ENCODE results near the gene CHD5. TPM values are rescaled to one million over a fixed set of nuclear protein-coding genes. Genes with fewer than 3 reads are reported as not detected.

The CHD5 gene
- polyA plus RNA-seq, 1 experiment = 0.02 TPM

- DNase-seq (ENCODE audit: low read depth, low spot score) = no peak
- ChIA-PET CTCF (no interaction called here), POLR2A (interaction anchor here (0.7 to 0.8 kb wide), 2 partner anchors 74 to 144 kb away, joined by 3 read pairs; no protein-coding TSS in a partner anchor)
- Histone ChIP-seq H3K27ac (ENCODE audit: low read depth, low read length) (no peak overlapping the region), H3K27me3 (ENCODE audit: control insufficient read depth, insufficient read depth, low read length) (peaks cover 4% of the 10 kb centered on the region), H3K4me3 (ENCODE audit: low read depth, low read length) (no peak overlapping the region), H3K9me3 (ENCODE audit: control insufficient read depth, insufficient read depth, low read length) (peaks cover 16% of the 10 kb centered on the region; the same call in 1 of the 2 replicates)
- TF ChIP-seq CTCF (IDR thresholded peaks at IDR 0.05; ENCODE audit: low read depth, low read length) = no peak
These were observed 45.2 kb downstream of the CHD5 start for GRCh38 chr1:6134741-6135510.

GRCh38 chr1:6134206-6134605, 45.9 kb downstream of the CHD5 start:
- H3K4me3 ChIP-seq (ENCODE audit: low read depth, low read length) = no peak overlapping the region
- ChIA-PET POLR2A (interaction anchor here (0.8 kb wide), 1 partner anchor 73 kb away, joined by 3 read pairs; no protein-coding TSS in a partner anchor), CTCF (no interaction called here)
- no peak for TF ChIP-seq CTCF (IDR thresholded peaks at IDR 0.05; ENCODE audit: low read depth, low read length)
- H3K9me3 ChIP-seq (ENCODE audit: control insufficient read depth, insufficient read depth, low read length) = peaks cover 16% of the 10 kb centered on the region; the same call in 1 of the 2 replicates
- no peak overlapping the region for H3K27ac ChIP-seq (ENCODE audit: low read depth, low read length)
- DNase-seq (ENCODE audit: low read depth, low spot score) = no peak
- peaks cover 6% of the 10 kb centered on the region for H3K27me3 ChIP-seq (ENCODE audit: control insufficient read depth, insufficient read depth, low read length)

- ChIA-PET CTCF (no interaction called here), POLR2A (no interaction called here)
- Histone ChIP-seq H3K27ac (ENCODE audit: low read depth, low read length) (no peak overlapping the region), H3K27me3 (ENCODE audit: control insufficient read depth, insufficient read depth, low read length) (peaks cover 6% of the 10 kb centered on the region), H3K4me3 (ENCODE audit: low read depth, low read length) (no peak overlapping the region), H3K9me3 (ENCODE audit: control insufficient read depth, insufficient read depth, low read length) (peaks cover 24% of the 10 kb centered on the region; the same call in 1 of the 2 replicates)
- no peak for DNase-seq (ENCODE audit: low read depth, low spot score)
- TF ChIP-seq CTCF (IDR thresholded peaks at IDR 0.05; ENCODE audit: low read depth, low read length) = no peak
These were observed 46.8 kb downstream of the CHD5 start for GRCh38 chr1:6133146-6133895.

GRCh38 chr1:6131561-6131960, 48.6 kb downstream of the CHD5 start:
- POLR2A ChIA-PET = no interaction called here
- peaks cover 32% of the 10 kb centered on the region; the same call in 1 of the 2 replicates for H3K9me3 ChIP-seq (ENCODE audit: control insufficient read depth, insufficient read depth, low read length)
- CTCF ChIA-PET = no interaction called here
- peaks cover 6% of the 10 kb centered on the region for H3K27me3 ChIP-seq (ENCODE audit: control insufficient read depth, insufficient read depth, low read length)
- no peak overlapping the region for H3K27ac ChIP-seq (ENCODE audit: low read depth, low read length)
- no peak for DNase-seq (ENCODE audit: low read depth, low spot score)
- H3K4me3 ChIP-seq (ENCODE audit: low read depth, low read length) = no peak overlapping the region
- no peak for TF ChIP-seq CTCF (IDR thresholded peaks at IDR 0.05; ENCODE audit: low read depth, low read length)

GRCh38 chr1:6130596-6130995, 49.5 kb downstream of the CHD5 start:
- CTCF ChIA-PET = no interaction called here
- no peak for TF ChIP-seq CTCF (IDR thresholded peaks at IDR 0.05; ENCODE audit: low read depth, low read length)
- POLR2A ChIA-PET = no interaction called here
- DNase-seq (ENCODE audit: low read depth, low spot score) = no peak
- H3K9me3 ChIP-seq (ENCODE audit: control insufficient read depth, insufficient read depth, low read length) = peaks cover 32% of the 10 kb centered on the region; the same call in 1 of the 2 replicates
- no peak overlapping the region for H3K27ac ChIP-seq (ENCODE audit: low read depth, low read length)
- no peak overlapping the region for H3K4me3 ChIP-seq (ENCODE audit: low read depth, low read length)
- peaks cover 2% of the 10 kb centered on the region for H3K27me3 ChIP-seq (ENCODE audit: control insufficient read depth, insufficient read depth, low read length)

Data from AG04450 (cell line).